HepG2 (cell line): ENCODE data around the gene CD9. TPM values are rescaled to one million over a fixed set of nuclear protein-coding genes. Genes with fewer than 3 reads are reported as not detected.

ENCODE experiments used
- ATAC-seq: fragments of 200-7000 bp; cut with Tn5 transposase; 3 replicates; pipeline ENCODE4 v1.9.1; 2020; ENCODE audit warnings: mild to moderate bottlenecking, moderate library complexity
- BruUV-seq: library from RNA; stranded (reverse); fragments of 400-500 nt; replicated peaks from 2 replicates; lab custom pipeline; 2021; lab: Mats Ljungman, UMichigan
- CTCF ChIA-PET: fragments of 300-600 bp; formaldehyde crosslinking; extraction: SDS; loops from one replicate; lab custom pipeline; 2021; ENCODE audit warnings: low total read pairs, inconsistent platforms, low intra/inter-chr PET ratio; lab: Yijun Ruan, JAX
- POLR2A ChIA-PET: fragments of 350-600 bp; sonication (Branson Sonifier 250); formaldehyde crosslinking; loops from one replicate; lab custom pipeline; 2020; ENCODE audit warnings: antibody characterized with exemption, inconsistent platforms; lab: Yijun Ruan, JAX
- DNase-seq: peaks from one replicate; pipeline ENCODE4 v3.0.0-alpha.2; 2015; ENCODE audit warnings: low spot score
- FAIRE-seq: peaks from 3 replicates; lab custom pipeline; 2011; peaks lifted over from hg19 to GRCh38; lab: Jason Lieb, UNC
- H2AFZ ChIP-seq: one replicate; pipeline ENCODE4 v1.6.1; 2011; ENCODE audit warnings: low read length, inconsistent platforms
- H3K27ac ChIP-seq: fragments of 300-600 bp; 3 replicates; pipeline ENCODE4 v1.8.0; 2011; ENCODE audit warnings: mixed run types, mild to moderate bottlenecking, mixed read lengths, low read length, inconsistent platforms; ENCODE audit not compliant: insufficient read depth; ENCODE audit errors: extremely low read length
- H3K27me3 ChIP-seq, 2 experiments: fragments of 200-600 bp in 1 of 2; 2 replicates in 1 of 2; 3 replicates in 1 of 2; pipeline versions ENCODE4 v1.6.0 to v1.8.0; 2011; ENCODE audit warnings: low read length in 2 of 2, mild to moderate bottlenecking in 2 of 2, moderate library complexity in 2 of 2, inconsistent platforms in 1 of 2; ENCODE audit not compliant: insufficient read depth in 2 of 2, control insufficient read depth in 1 of 2
- H3K36me3 ChIP-seq, 2 experiments: fragments of 200-600 bp in 1 of 2; replicated peaks in 1 of 2; 2 replicates in 1 of 2; 3 replicates in 1 of 2; pipeline versions ENCODE4 v1.5.1 to v1.8.0; 2011; ENCODE audit warnings: low read length in 2 of 2, inconsistent platforms in 1 of 2; ENCODE audit not compliant: insufficient read depth in 2 of 2, control insufficient read depth in 1 of 2
- H3K4me1 ChIP-seq: 2 replicates; pipeline ENCODE4 v1.5.1; 2012; ENCODE audit warnings: low read length, inconsistent platforms; ENCODE audit not compliant: insufficient read depth
- H3K4me2 ChIP-seq: 2 replicates; pipeline ENCODE4 v1.6.0; 2011; ENCODE audit warnings: low read depth, low read length, inconsistent platforms
- H3K4me3 ChIP-seq, 3 experiments: fragments of 200-600 bp in 1 of 3; sonication (generic), shearing (Covaris generic) in 1 of 3; replicated peaks in 1 of 3; 2 replicates each; pipeline ENCODE4 v1.5.1; 2011 to 2016; ENCODE audit warnings: low read length in 3 of 3, inconsistent platforms in 2 of 3, low read depth in 2 of 3, mild to moderate bottlenecking in 2 of 3, control low read depth in 1 of 3, mixed read lengths in 1 of 3; ENCODE audit not compliant: insufficient read depth in 1 of 3
- H3K79me2 ChIP-seq: one replicate; pipeline ENCODE4 v1.6.1; 2011; ENCODE audit warnings: low read length, inconsistent platforms; ENCODE audit not compliant: insufficient read depth
- H3K9ac ChIP-seq: 2 replicates; pipeline ENCODE4 v1.6.0; 2011; ENCODE audit warnings: mild to moderate bottlenecking, low read depth, low read length, inconsistent platforms; ENCODE audit not compliant: insufficient read depth
- H3K9me3 ChIP-seq: 2 replicates; pipeline ENCODE4 v1.5.1; 2012; ENCODE audit warnings: mild to moderate bottlenecking, low read length
- H4K20me1 ChIP-seq: 2 replicates; pipeline ENCODE4 v1.6.0; 2011; ENCODE audit warnings: inconsistent platforms, mild to moderate bottlenecking, low read length, moderate library complexity; ENCODE audit not compliant: insufficient read depth
- ATF1 ChIP-seq: IDR thresholded peaks from 2 replicates; pipeline ENCODE4 v1.6.1; 2016; ENCODE audit warnings: mild to moderate bottlenecking, control low read depth
- ATF7 ChIP-seq, 2 experiments: fragments of 450-650 bp in 1 of 2; sonication (generic) in 1 of 2; formaldehyde crosslinking in 1 of 2; IDR thresholded peaks; 2 replicates each; pipeline versions ENCODE4 v1.4.0 to v1.6.1; 2016 to 2020; ENCODE audit warnings: antibody characterized with exemption in 1 of 2, mild to moderate bottlenecking in 1 of 2, missing genetic modification reagents in 1 of 2
- CCAR2 ChIP-seq: fragments of 200-400 bp; formaldehyde crosslinking; optimal IDR thresholded peaks from 2 replicates; pipeline ENCODE3; 2018; ENCODE audit warnings: low read depth, mild to moderate bottlenecking, low read length, moderate library complexity
- GLI4 ChIP-seq: sonication (generic); formaldehyde crosslinking; IDR thresholded peaks from 2 replicates; pipeline ENCODE4 v1.5.1; 2020; ENCODE audit warnings: missing genetic modification reagents, mild to moderate bottlenecking, moderate library complexity, borderline replicate concordance
- SRY ChIP-seq: sonication (generic); formaldehyde crosslinking; IDR thresholded peaks from 2 replicates; pipeline ENCODE4 v1.8.0; 2022; ENCODE audit warnings: mild to moderate bottlenecking, missing genetic modification reagents
- THYN1 ChIP-seq: sonication (generic); formaldehyde crosslinking; IDR thresholded peaks from 2 replicates; pipeline ENCODE4 v1.8.1; 2023; ENCODE audit warnings: low read depth, mild to moderate bottlenecking, moderate library complexity, missing genetic modification reagents, borderline replicate concordance
- ZFP41 ChIP-seq: sonication (generic); formaldehyde crosslinking; IDR thresholded peaks from 2 replicates; pipeline ENCODE4 v1.4.0; 2020; ENCODE audit warnings: mild to moderate bottlenecking, missing genetic modification reagents, borderline replicate concordance
- ZNF296 ChIP-seq: sonication (generic); formaldehyde crosslinking; conservative IDR thresholded peaks from 2 replicates; pipeline ENCODE4 v1.5.0; 2020; ENCODE audit warnings: mild to moderate bottlenecking, missing genetic modification reagents
- ZNF766 ChIP-seq: sonication (generic); formaldehyde crosslinking; IDR thresholded peaks from 2 replicates; pipeline ENCODE4 v1.5.0; 2020; ENCODE audit warnings: missing genetic modification reagents, borderline replicate concordance
- WGBS: methylation state at CpG from one replicate; pipeline ENCODE4 v1.1.6; 2017; ENCODE audit warnings: low lambda C conversion rate; 5-methylcytosine and 5-hydroxymethylcytosine counted together
- in situ Hi-C: cut with HindIII; loops from 2 replicates; pipeline ENCODE4 v1.10.0; 2017; ENCODE audit warnings: low pct_unique_long_range_greater_than_20kb; ENCODE audit not compliant: extremely low pct_ligation_motif_present
- intact Hi-C: fragments of 100-400 bp; cut with micrococcal nuclease; formaldehyde crosslinking; loops from one replicate; pipeline ENCODE4 v1.10.0; 2022; ENCODE audit not compliant: unreplicated experiment
- polyA plus RNA-seq, 8 experiments: library from polyadenylated mRNA; depleted of rRNA in 3 of 8; stranded (reverse) in 7 of 8; unstranded in 1 of 8; fragments of >200 nt; fragmentation: Illumina TruSeq in 4 of 8; extraction: Trizol in 4 of 8; gene quantifications; 2 replicates each; pipeline versions ENCODE4 v1.2.1 to v1.2.3, GENCODE V29; 2011 to 2016; ENCODE audit warnings: low read depth in 4 of 8, missing spikeins in 1 of 8, mixed read lengths in 1 of 8; ENCODE audit not compliant: insufficient read depth in 1 of 8
- total RNA-seq, 5 experiments: library from RNA; depleted of rRNA; stranded (reverse); fragments of >200 nt; fragmentation: Illumina TruSeq; extraction: Trizol; gene quantifications; 2 replicates each; pipeline ENCODE4 v1.2.3, GENCODE V29; 2016; ENCODE audit warnings: low read depth in 1 of 5
- TF ChIP-seq, protein P1 (sequence below): sonication (generic); formaldehyde crosslinking; IDR thresholded peaks from 2 replicates; pipeline ENCODE4 v1.8.0; 2022; ENCODE audit warnings: missing genetic modification reagents, mild to moderate bottlenecking, moderate library complexity, borderline replicate concordance
- TF ChIP-seq, protein P2 (sequence below): fragments of 450-650 bp; IDR thresholded peaks from 2 replicates; pipeline ENCODE4 v1.6.1; 2016

The CD9 gene
- total and polyA plus RNA-seq, 2 of the 13 experiments (the other 11 are each of a cell fraction or from before 2014, with no cell fraction given), result 5.8 to 38.3 TPM

DNA sequence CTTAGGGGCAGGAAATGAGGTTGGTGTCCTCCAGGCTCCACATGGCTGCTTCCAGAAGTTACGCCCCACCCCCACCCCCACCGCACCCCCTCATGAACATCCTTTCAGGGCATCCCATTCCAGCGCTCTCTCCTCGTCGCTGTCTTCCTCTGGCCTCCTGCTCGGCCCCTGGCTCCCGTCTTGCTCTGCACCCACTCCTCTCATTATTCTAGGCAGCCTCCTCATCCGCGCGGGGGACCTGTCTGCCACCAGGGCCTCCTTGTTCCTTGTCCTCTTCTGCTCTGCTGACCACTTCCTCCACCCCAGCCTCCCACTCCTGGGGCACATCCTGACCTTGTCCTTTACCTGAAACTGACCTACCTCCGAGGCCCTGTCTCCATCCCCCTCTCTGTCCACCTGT, 80.5 kb downstream of the CD9 start:
- BruUV-seq, result no TSS peak
- in situ Hi-C loops, result loop anchor here (10.0 kb wide), 1 partner anchor 296 kb away; no protein-coding TSS in a partner anchor
- intact Hi-C loops, result loop anchor here (10.0 kb wide), 1 partner anchor 296 kb away; no protein-coding TSS in a partner anchor
- WGBS, result 80% methylated on average over 11 of the region's 11 CpGs
- DNase-seq (no peak), FAIRE-seq (no peak), ATAC-seq (no peak)
- Histone ChIP-seq H4K20me1 (no peaks in the 10 kb centered on the region), H3K4me1 (peaks cover 84% of the 10 kb centered on the region), H3K4me3 (no peak overlapping the region), H3K9me3 (no peaks in the 10 kb centered on the region), H2AFZ (no peak overlapping the region), H3K79me2 (no peaks in the 10 kb centered on the region), H3K27me3 (peaks cover 0 to 3% of the 10 kb centered on the region in 2 experiments; a peak in 2 of 5 replicates), H3K36me3 (no peaks in the 10 kb centered on the region), H3K4me2 (peak overlapping the region; percentile 81), H3K9ac (peak overlapping the region; percentile 49), H3K27ac (peak overlapping the region; percentile 75)
- TF ChIP-seq ATF1 (CRISPR knock-in tag), result no peak
- TF ChIP-seq ATF7 (IDR thresholded peaks at IDR 0.05), result no peak
- no peak for TF ChIP-seq ATF7 (CRISPR knock-in tag; IDR thresholded peaks at IDR 0.05)
- no peak for TF ChIP-seq ZFP41 (CRISPR knock-in tag)
- TF ChIP-seq ZNF766 (CRISPR knock-in tag), result no peak
- no peak for TF ChIP-seq ZNF296 (CRISPR knock-in tag)
- TF ChIP-seq GLI4 (CRISPR knock-in tag), result no peak
- TF ChIP-seq SRY (CRISPR knock-in tag), result no peak
- TF ChIP-seq CCAR2, result no peak
- TF ChIP-seq, protein P1, sequence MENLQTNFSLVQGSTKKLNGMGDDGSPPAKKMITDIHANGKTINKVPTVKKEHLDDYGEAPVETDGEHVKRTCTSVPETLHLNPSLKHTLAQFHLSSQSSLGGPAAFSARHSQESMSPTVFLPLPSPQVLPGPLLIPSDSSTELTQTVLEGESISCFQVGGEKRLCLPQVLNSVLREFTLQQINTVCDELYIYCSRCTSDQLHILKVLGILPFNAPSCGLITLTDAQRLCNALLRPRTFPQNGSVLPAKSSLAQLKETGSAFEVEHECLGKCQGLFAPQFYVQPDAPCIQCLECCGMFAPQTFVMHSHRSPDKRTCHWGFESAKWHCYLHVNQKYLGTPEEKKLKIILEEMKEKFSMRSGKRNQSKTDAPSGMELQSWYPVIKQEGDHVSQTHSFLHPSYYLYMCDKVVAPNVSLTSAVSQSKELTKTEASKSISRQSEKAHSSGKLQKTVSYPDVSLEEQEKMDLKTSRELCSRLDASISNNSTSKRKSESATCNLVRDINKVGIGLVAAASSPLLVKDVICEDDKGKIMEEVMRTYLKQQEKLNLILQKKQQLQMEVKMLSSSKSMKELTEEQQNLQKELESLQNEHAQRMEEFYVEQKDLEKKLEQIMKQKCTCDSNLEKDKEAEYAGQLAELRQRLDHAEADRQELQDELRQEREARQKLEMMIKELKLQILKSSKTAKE (CRISPR knock-in tag), result no peak
- TF ChIP-seq, protein P2, sequence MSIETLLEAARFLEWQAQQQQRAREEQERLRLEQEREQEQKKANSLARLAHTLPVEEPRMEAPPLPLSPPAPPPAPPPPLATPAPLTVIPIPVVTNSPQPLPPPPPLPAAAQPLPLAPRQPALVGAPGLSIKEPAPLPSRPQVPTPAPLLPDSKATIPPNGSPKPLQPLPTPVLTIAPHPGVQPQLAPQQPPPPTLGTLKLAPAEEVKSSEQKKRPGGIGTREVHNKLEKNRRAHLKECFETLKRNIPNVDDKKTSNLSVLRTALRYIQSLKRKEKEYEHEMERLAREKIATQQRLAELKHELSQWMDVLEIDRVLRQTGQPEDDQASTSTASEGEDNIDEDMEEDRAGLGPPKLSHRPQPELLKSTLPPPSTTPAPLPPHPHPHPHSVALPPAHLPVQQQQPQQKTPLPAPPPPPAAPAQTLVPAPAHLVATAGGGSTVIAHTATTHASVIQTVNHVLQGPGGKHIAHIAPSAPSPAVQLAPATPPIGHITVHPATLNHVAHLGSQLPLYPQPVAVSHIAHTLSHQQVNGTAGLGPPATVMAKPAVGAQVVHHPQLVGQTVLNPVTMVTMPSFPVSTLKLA, result no peak
- no peak for TF ChIP-seq THYN1 (CRISPR knock-in tag)
- ChIA-PET POLR2A (interaction anchor here (0.9 to 3.3 kb wide), 13 partner anchors 8 to 222 kb away, joined by 3 to 17 read pairs (median 8); partner anchors contain the start of genes CD9 and LTBR), CTCF (interaction anchor here (2.9 kb wide), 1 partner anchor 84 kb away, joined by 29 read pairs; no protein-coding TSS in a partner anchor)
